Heart left ventricle (tissue), 13 donors: ENCODE results near the gene PCDHB12.
"Not testable (repeated sequence)": the region's sequence is repeated elsewhere in the genome, so short reads cannot be mapped to it uniquely, and the experiment has no call there.

Source experiments
- CTCF ChIP-seq, 12 donors: fragments of 200-600 bp; sonication (generic) in 4 of 12; IDR thresholded peaks; one replicate each; pipeline versions ENCODE4 v1.5.0 to v1.8.0; 2018 to 2022; ENCODE audit warnings: antibody characterized with exemption in 12 of 12, mild to moderate bottlenecking in 5 of 12
- POLR2A ChIP-seq, 2 donors: fragments of 450-650 bp; IDR thresholded peaks; one replicate each; pipeline ENCODE4 v1.6.1; 2017; ENCODE audit warnings: antibody characterized with exemption in 2 of 2, mild to moderate bottlenecking in 2 of 2, moderate library complexity in 2 of 2
- donor health status: ischemic (EF 13 %, LVEDD 7.1; RV severe dilation, severe dysfunction).
- donor health status: DM: no; HTN: yes; CAD: no.
- donor health status: DM: no; HTN: no; CAD: no.
- donor health status: ischemic (EF 25% LVEDD 6.9; RV normal size, moderate dysfunction).
- donor health status: ischemic (EF 25% LVEDD 5.7; RV mildly dilated, moderate dysfunction).
- donor health status: ischemic (EF 35%, LVEDD 5.7; RV mildly dilated, moderate dysfunction).
- donor health status: nonischemic (EF 11% LVEDD 7.7; RV severe dilation, severe dysfunction).
- donor health status: DM: yes; HTN: yes; CAD: no.
- donor health status: PGD.
- donor health status: ischemic (EF 29% LVEDD 5.4; RV normal size, mild dysfunction).
- donor health status: nonischemic (EF 23%, LVEDD 6.1; RV moderate dilation, normal function).

- not testable (repeated sequence) for TF ChIP-seq CTCF, POLR2A (IDR thresholded peaks at IDR 0.05)
Measured at GRCh38 chr5:141188682-141189081, 19.8 kb upstream of the PCDHB12 start.
